ENCODE measurements around the gene GAB2.
"Not testable (repeated sequence)": the region's sequence is repeated elsewhere in the genome, so short reads cannot be mapped to it uniquely, and the experiment has no call there.

- not testable (repeated sequence) for TF ChIP-seq POLR2A (IDR thresholded peaks at IDR 0.05)
- TF ChIP-seq, protein P1, sequence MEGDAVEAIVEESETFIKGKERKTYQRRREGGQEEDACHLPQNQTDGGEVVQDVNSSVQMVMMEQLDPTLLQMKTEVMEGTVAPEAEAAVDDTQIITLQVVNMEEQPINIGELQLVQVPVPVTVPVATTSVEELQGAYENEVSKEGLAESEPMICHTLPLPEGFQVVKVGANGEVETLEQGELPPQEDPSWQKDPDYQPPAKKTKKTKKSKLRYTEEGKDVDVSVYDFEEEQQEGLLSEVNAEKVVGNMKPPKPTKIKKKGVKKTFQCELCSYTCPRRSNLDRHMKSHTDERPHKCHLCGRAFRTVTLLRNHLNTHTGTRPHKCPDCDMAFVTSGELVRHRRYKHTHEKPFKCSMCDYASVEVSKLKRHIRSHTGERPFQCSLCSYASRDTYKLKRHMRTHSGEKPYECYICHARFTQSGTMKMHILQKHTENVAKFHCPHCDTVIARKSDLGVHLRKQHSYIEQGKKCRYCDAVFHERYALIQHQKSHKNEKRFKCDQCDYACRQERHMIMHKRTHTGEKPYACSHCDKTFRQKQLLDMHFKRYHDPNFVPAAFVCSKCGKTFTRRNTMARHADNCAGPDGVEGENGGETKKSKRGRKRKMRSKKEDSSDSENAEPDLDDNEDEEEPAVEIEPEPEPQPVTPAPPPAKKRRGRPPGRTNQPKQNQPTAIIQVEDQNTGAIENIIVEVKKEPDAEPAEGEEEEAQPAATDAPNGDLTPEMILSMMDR (IDR thresholded peaks at IDR 0.05) = not testable (repeated sequence)
Measured at GRCh38 chr11:78464787-78465168, 47.2 kb upstream of the GAB2 start.

Data from suprapubic skin (tissue), 3 donors.